MM.1S (cell line): ENCODE measurements around the gene GRIA4.

ENCODE experiments used
- DNase-seq: peaks from one replicate; pipeline ENCODE4 v3.0.0-alpha.2; 2015
- H2AFZ ChIP-seq: fragments of 300-600 bp; sonication (generic); 2 replicates; pipeline ENCODE4 v1.6.0; 2016; ENCODE audit warnings: antibody characterized with exemption, low read length
- H3F3A ChIP-seq: fragments of 300-600 bp; sonication (generic); 2 replicates; pipeline ENCODE4 v1.6.1; 2016; ENCODE audit warnings: mild to moderate bottlenecking, antibody characterized with exemption, low read length, moderate library complexity, mixed read lengths; ENCODE audit not compliant: insufficient read depth
- H3K27ac ChIP-seq: fragments of 300-600 bp; sonication (generic); 2 replicates; pipeline ENCODE4 v1.5.1; 2016; ENCODE audit warnings: mild to moderate bottlenecking, low read length
- H3K27me3 ChIP-seq: fragments of 300-600 bp; sonication (generic); replicated peaks from 2 replicates; pipeline ENCODE4 v1.6.0; 2016; ENCODE audit warnings: low read length; ENCODE audit not compliant: insufficient read depth
- H3K36me3 ChIP-seq: fragments of 300-600 bp; sonication (generic); replicated peaks from 2 replicates; pipeline ENCODE4 v1.6.1; 2016; ENCODE audit warnings: mild to moderate bottlenecking, low read length, mixed read lengths; ENCODE audit not compliant: insufficient read depth
- H3K4me1 ChIP-seq: fragments of 300-600 bp; sonication (generic); 2 replicates; pipeline ENCODE4 v1.6.1; 2016; ENCODE audit warnings: low read length, mixed read lengths
- H3K4me2 ChIP-seq: fragments of 300-600 bp; sonication (generic); 2 replicates; pipeline ENCODE4 v1.6.0; 2016; ENCODE audit warnings: low read depth, low read length
- H3K4me3 ChIP-seq: fragments of 300-600 bp; sonication (generic); 2 replicates; pipeline ENCODE4 v1.5.1; 2016; ENCODE audit warnings: low read length, mixed read lengths
- H3K79me2 ChIP-seq: fragments of 300-600 bp; sonication (generic); 2 replicates; pipeline ENCODE4 v1.6.1; 2016; ENCODE audit warnings: mixed run types, low read length, mixed read lengths
- H3K9ac ChIP-seq: fragments of 300-600 bp; sonication (generic); 2 replicates; pipeline ENCODE4 v1.6.1; 2016; ENCODE audit warnings: low read length, mixed read lengths
- H3K9me2 ChIP-seq: fragments of 300-600 bp; sonication (generic); replicated peaks from 2 replicates; pipeline ENCODE4 v1.6.1; 2016; ENCODE audit warnings: mild to moderate bottlenecking, low read length, mixed read lengths; ENCODE audit not compliant: insufficient read depth
- H3K9me3 ChIP-seq: fragments of 300-600 bp; sonication (generic); replicated peaks from 2 replicates; pipeline ENCODE4 v1.6.1; 2016; ENCODE audit warnings: mild to moderate bottlenecking, low read length, mixed read lengths; ENCODE audit not compliant: insufficient read depth
- H4K20me1 ChIP-seq: fragments of 300-600 bp; sonication (generic); 2 replicates; pipeline ENCODE4 v1.6.1; 2016; ENCODE audit warnings: mild to moderate bottlenecking, low read length, moderate library complexity, mixed read lengths; ENCODE audit not compliant: insufficient read depth
- CTCF ChIP-seq: fragments of 300-600 bp; sonication (generic); IDR thresholded peaks from 2 replicates; pipeline ENCODE4 v1.5.1; 2016; ENCODE audit warnings: antibody characterized with exemption, low read length, mixed read lengths
- EZH2 ChIP-seq: fragments of 300-600 bp; sonication (generic); optimal IDR thresholded peaks from 2 replicates; pipeline ENCODE3; 2017; ENCODE audit warnings: low read depth, mild to moderate bottlenecking, antibody characterized with exemption, low read length, mixed read lengths
- EZH2phosphoT487 ChIP-seq: fragments of 300-600 bp; sonication (generic); IDR thresholded peaks from 2 replicates; pipeline ENCODE4 v1.6.1; 2018; ENCODE audit warnings: antibody characterized with exemption, low read length

GRIA4 gene

DNA sequence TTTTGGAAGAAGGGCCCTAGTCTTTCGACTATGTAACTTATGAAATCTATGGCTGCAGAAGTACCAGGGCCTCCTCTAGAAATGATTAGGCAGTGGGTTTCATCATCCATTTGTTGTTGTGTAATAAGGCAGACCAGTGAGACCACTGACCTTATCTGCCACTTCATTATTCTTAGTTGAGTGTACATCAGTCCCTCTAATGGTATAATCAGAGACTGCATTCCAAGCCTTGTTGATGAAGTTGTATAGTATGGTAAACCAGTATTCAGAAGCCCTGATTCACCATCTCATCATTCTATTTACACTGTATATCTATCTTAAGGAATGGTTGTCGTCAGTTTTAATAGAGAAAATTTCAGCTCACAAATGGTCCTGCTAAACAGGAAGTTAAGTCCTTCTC lies 32.2 kb upstream of the GRIA4 start:
- H3K4me3 ChIP-seq = no peak overlapping the region
- H2AFZ ChIP-seq = no peak overlapping the region
- TF ChIP-seq EZH2phosphoT487 = no peak
- TF ChIP-seq CTCF = no peak

DNA sequence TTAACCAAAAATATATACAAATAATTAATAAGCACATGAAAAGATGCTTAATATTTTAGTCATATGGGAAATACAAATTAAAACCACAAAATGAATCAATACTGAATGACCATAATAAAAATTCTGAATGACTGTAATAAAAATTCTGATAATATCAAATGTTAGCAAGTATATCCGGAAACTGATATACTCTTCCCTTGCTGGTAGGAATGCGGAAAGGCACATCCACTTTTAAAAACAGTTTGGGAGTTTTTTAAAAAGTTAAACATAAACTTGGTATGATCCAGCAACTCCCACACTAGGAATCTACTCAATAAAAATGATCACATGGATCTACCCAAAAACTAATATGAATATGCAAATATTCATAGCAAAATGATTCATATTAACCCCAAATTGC lies 30.8 kb upstream of the GRIA4 start:
- H3F3A ChIP-seq = no peaks in the 10 kb centered on the region

More for the DNA sequence above, 32.2 kb upstream of the GRIA4 start:
- no peak overlapping the region for H3K27ac ChIP-seq
- no peaks in the 10 kb centered on the region for H3K79me2 ChIP-seq
- H3K27me3 ChIP-seq = no peaks in the 10 kb centered on the region
- H3F3A ChIP-seq = no peaks in the 10 kb centered on the region
- no peaks in the 10 kb centered on the region for H3K36me3 ChIP-seq
- H3K4me1 ChIP-seq = no peaks in the 10 kb centered on the region
- no peak overlapping the region for H3K4me2 ChIP-seq
- H4K20me1 ChIP-seq = no peaks in the 10 kb centered on the region
- H3K9me2 ChIP-seq = no peaks in the 10 kb centered on the region; the same call in 1 of the 2 replicates
- no peak overlapping the region for H3K9ac ChIP-seq
- no peak for DNase-seq
- H3K9me3 ChIP-seq = no peaks in the 10 kb centered on the region

DNA sequence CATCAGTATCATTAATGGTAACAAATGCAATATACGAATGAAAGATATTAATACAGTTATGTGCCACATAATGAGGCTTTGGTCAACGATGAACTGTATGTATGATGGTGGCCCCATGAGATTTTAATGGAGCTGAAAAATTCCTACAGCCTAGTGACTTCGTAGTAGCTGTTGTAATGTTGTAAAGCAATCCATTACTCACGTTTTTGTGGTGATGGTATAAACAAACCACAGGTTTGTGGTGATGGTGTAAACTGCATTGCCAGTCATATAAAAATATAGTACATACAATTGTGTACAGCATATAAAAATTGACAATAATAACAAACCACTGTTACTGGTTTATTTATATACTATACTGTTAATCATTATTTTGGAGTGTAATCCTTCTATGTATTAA lies 27.4 kb upstream of the GRIA4 start:
- H3F3A ChIP-seq = no peaks in the 10 kb centered on the region
- no peaks in the 10 kb centered on the region for H3K9me3 ChIP-seq
- no peak overlapping the region for H3K27ac ChIP-seq
- no peak for TF ChIP-seq EZH2
- no peak for TF ChIP-seq EZH2phosphoT487
- no peak for TF ChIP-seq CTCF
- no peaks in the 10 kb centered on the region for H3K79me2 ChIP-seq
- no peak overlapping the region for H3K4me2 ChIP-seq
- DNase-seq = no peak
- H3K27me3 ChIP-seq = no peaks in the 10 kb centered on the region
- H3K36me3 ChIP-seq = no peaks in the 10 kb centered on the region
- H3K9me2 ChIP-seq = no peaks in the 10 kb centered on the region; the same call in 1 of the 2 replicates
- no peaks in the 10 kb centered on the region for H4K20me1 ChIP-seq
- no peak overlapping the region for H3K4me3 ChIP-seq
- H3K9ac ChIP-seq = no peak overlapping the region
- no peak overlapping the region for H2AFZ ChIP-seq
- no peaks in the 10 kb centered on the region for H3K4me1 ChIP-seq

More for the DNA sequence above, 30.8 kb upstream of the GRIA4 start:
- Histone ChIP-seq H3K4me3 (no peak overlapping the region), H3K9me2 (no peaks in the 10 kb centered on the region; the same call in 1 of the 2 replicates), H3K4me2 (no peak overlapping the region), H3K4me1 (no peaks in the 10 kb centered on the region), H3K27ac (no peak overlapping the region), H4K20me1 (no peaks in the 10 kb centered on the region), H3K9ac (no peak overlapping the region), H3K36me3 (no peaks in the 10 kb centered on the region), H3K79me2 (no peaks in the 10 kb centered on the region), H2AFZ (no peak overlapping the region), H3K9me3 (no peaks in the 10 kb centered on the region), H3K27me3 (no peaks in the 10 kb centered on the region)
- DNase-seq = no peak
- TF ChIP-seq EZH2phosphoT487 (no peak), EZH2 (no peak), CTCF (no peak)
